Stimulated activated CD4-positive, alpha-beta T cell treated with anti-CD3 and anti-CD28 coated beads, Interleukin-4, amount 100 ng/mL, for 4 hours (primary cell): ENCODE measurements around the gene DNAJC3.
"Not testable (repeated sequence)": the region's sequence is repeated elsewhere in the genome, so short reads cannot be mapped to it uniquely, and the experiment has no call there.

Experiments
- DNase-seq, 2 experiments: peaks; one replicate each; pipeline ENCODE4 v3.0.0-alpha.2; 2020

The DNAJC3 gene

GRCh38 chr13:95716231-95716630, 39.3 kb downstream of the DNAJC3 start:
- DNase-seq, result no peak

GRCh38 chr13:95722241-95722640, 45.3 kb downstream of the DNAJC3 start:
- DNase-seq, result no peak

GRCh38 chr13:95723438-95723837, 46.5 kb downstream of the DNAJC3 start:
- no peak for DNase-seq

- DNase-seq, result no peak
Measured at GRCh38 chr13:95724252-95724651, 47.3 kb downstream of the DNAJC3 start.

- DNase-seq, result no peak
Measured at GRCh38 chr13:95726876-95727275, 49.9 kb downstream of the DNAJC3 start.

GRCh38 chr13:95728957-95729356, 52.0 kb downstream of the DNAJC3 start:
- no peak for DNase-seq

- DNase-seq, result no peak
Measured at GRCh38 chr13:95734124-95734523, 57.2 kb downstream of the DNAJC3 start.

GRCh38 chr13:95740071-95740978, 63.4 kb downstream of the DNAJC3 start:
- DNase-seq, result not testable (repeated sequence)

GRCh38 chr13:95740979-95741320, 64.0 kb downstream of the DNAJC3 start:
- DNase-seq, result no peak

GRCh38 chr13:95741584-95742563, 64.9 kb downstream of the DNAJC3 start:
- DNase-seq, result no peak

GRCh38 chr13:95743192-95743591, 66.3 kb downstream of the DNAJC3 start:
- DNase-seq, result no peak

GRCh38 chr13:95745289-95745688, 68.3 kb downstream of the DNAJC3 start:
- DNase-seq, result no peak

- no peak for DNase-seq
Measured at GRCh38 chr13:95745752-95746151, 68.8 kb downstream of the DNAJC3 start.

GRCh38 chr13:95749545-95749944, 72.6 kb downstream of the DNAJC3 start:
- DNase-seq, result no peak

- no peak for DNase-seq
Measured at GRCh38 chr13:95752677-95753076, 75.7 kb downstream of the DNAJC3 start.

- no peak for DNase-seq
Measured at GRCh38 chr13:95754069-95754468, 77.1 kb downstream of the DNAJC3 start.

GRCh38 chr13:95756072-95756471, 79.1 kb downstream of the DNAJC3 start:
- no peak for DNase-seq

GRCh38 chr13:95762626-95763025, 85.7 kb downstream of the DNAJC3 start:
- not testable (repeated sequence) for DNase-seq

- DNase-seq, result no peak
Measured at GRCh38 chr13:95763601-95764000, 86.7 kb downstream of the DNAJC3 start.

- no peak for DNase-seq
Measured at GRCh38 chr13:95771905-95772304, 95.0 kb downstream of the DNAJC3 start.

- no peak for DNase-seq
Measured at GRCh38 chr13:95779522-95779921, 102.6 kb downstream of the DNAJC3 start.

- DNase-seq, result no peak
Measured at GRCh38 chr13:95781016-95781415, 104.1 kb downstream of the DNAJC3 start.

- DNase-seq, result not testable (repeated sequence)
Measured at GRCh38 chr13:95781940-95782339, 105.0 kb downstream of the DNAJC3 start.

- DNase-seq, result no peak
Measured at GRCh38 chr13:95783747-95784146, 106.8 kb downstream of the DNAJC3 start.
